A549 (cell line): Measurements from ENCODE around the gene SLC37A1. TPM values are rescaled to one million over a fixed set of nuclear protein-coding genes. Genes with fewer than 3 reads are reported as not detected.

Source experiments
- ATAC-seq, 2 experiments: fragments of 200-7000 bp in 1 of 2; fragments of >200 bp in 1 of 2; cut with Nextera tagmentation in 1 of 2; cut with Tn5 transposase in 1 of 2; 3 replicates each; pipeline versions ENCODE4 v1.8.0 to v1.9.1; 2018 to 2020; ENCODE audit warnings: mild to moderate bottlenecking in 1 of 2, moderate library complexity in 1 of 2
- CTCF ChIA-PET: fragments of 300-600 bp; sonication (Branson Sonifier 250); formaldehyde crosslinking; extraction: SDS; loops from one replicate; lab custom pipeline; 2021; ENCODE audit warnings: antibody characterized with exemption, inconsistent platforms; lab: Yijun Ruan, JAX
- POLR2A ChIA-PET: fragments of 350-600 bp; formaldehyde crosslinking; extraction: SDS; loops from one replicate; lab custom pipeline; 2021; ENCODE audit warnings: antibody characterized with exemption, inconsistent platforms; lab: Yijun Ruan, JAX
- DNase-seq, 2 experiments: peaks; one replicate each; pipeline versions ENCODE4 v3.0.0 to v3.0.0-alpha.2; 2011 to 2016; ENCODE audit warnings: low read depth in 1 of 2, low spot score in 1 of 2
- FAIRE-seq: peaks from 2 replicates; lab custom pipeline; 2011; peaks lifted over from hg19 to GRCh38; lab: Jason Lieb, UNC
- H3K27ac ChIP-seq, 2 experiments: fragments of >200 bp; sonication (Bioruptor Twin); formaldehyde crosslinking; 3 replicates each; pipeline ENCODE4 v1.5.1; 2016 to 2017
- H3K4me1 ChIP-seq: fragments of >200 bp; sonication (Bioruptor Twin); formaldehyde crosslinking; 3 replicates; pipeline ENCODE4 v1.6.1; 2016
- H3K4me2 ChIP-seq: fragments of >200 bp; sonication (Bioruptor Twin); formaldehyde crosslinking; 3 replicates; pipeline ENCODE4 v1.6.1; 2016
- H3K4me3 ChIP-seq: fragments of >200 bp; sonication (Bioruptor Twin); formaldehyde crosslinking; 3 replicates; pipeline ENCODE4 v1.5.1; 2016
- H3K9me3 ChIP-seq: fragments of >200 bp; sonication (Bioruptor Twin); formaldehyde crosslinking; 3 replicates; pipeline ENCODE4 v1.6.1; 2016
- CBX2 ChIP-seq: fragments of 200-600 bp; sonication (generic); IDR thresholded peaks from 2 replicates; pipeline ENCODE4 v1.6.1; 2016; ENCODE audit warnings: low read depth, mild to moderate bottlenecking, borderline replicate concordance
- CHD4 ChIP-seq: fragments of 200-600 bp; sonication (generic); IDR thresholded peaks from 2 replicates; pipeline ENCODE4 v1.6.1; 2016; ENCODE audit warnings: antibody characterized with exemption, mild to moderate bottlenecking, borderline replicate concordance
- EHF ChIP-seq: fragments of 250-450 bp; sonication (Bioruptor Pico); IDR thresholded peaks from 2 replicates; pipeline ENCODE4 v1.5.0; 2020; ENCODE audit warnings: mild to moderate bottlenecking
- EHMT2 ChIP-seq: fragments of 200-600 bp; sonication (generic); IDR thresholded peaks from 2 replicates; pipeline ENCODE4 v1.6.1; 2016; ENCODE audit warnings: antibody characterized with exemption, low read depth, mild to moderate bottlenecking, moderate library complexity
- ESRRA ChIP-seq: fragments of 150-350 bp; IDR thresholded peaks from 2 replicates; pipeline ENCODE4 v1.6.1; 2014; ENCODE audit warnings: mild to moderate bottlenecking, low read length, borderline replicate concordance
- FOSB ChIP-seq: fragments of 250-450 bp; sonication (Bioruptor Pico); IDR thresholded peaks from 2 replicates; pipeline ENCODE4 v1.5.0; 2020; ENCODE audit warnings: mild to moderate bottlenecking, moderate library complexity
- FOSL2 ChIP-seq, 2 experiments: fragments of 450-650 bp in 1 of 2; fragments of >200 bp in 1 of 2; sonication (Bioruptor Twin) in 1 of 2; formaldehyde crosslinking; IDR thresholded peaks; 2 replicates each; pipeline versions ENCODE4 v1.5.0 to v1.6.1; 2016 to 2020; ENCODE audit warnings: mild to moderate bottlenecking in 1 of 2, moderate library complexity in 1 of 2
- GATA3 ChIP-seq: IDR thresholded peaks from 2 replicates; pipeline ENCODE4 v1.6.1; 2012; ENCODE audit warnings: borderline replicate concordance
- HES2 ChIP-seq: fragments of >200 bp; sonication (Bioruptor Twin); formaldehyde crosslinking; IDR thresholded peaks from 2 replicates; pipeline ENCODE4 v1.6.1; 2016
- HEYL ChIP-seq: fragments of 250-450 bp; sonication (Bioruptor Pico); IDR thresholded peaks from 2 replicates; pipeline ENCODE4 v1.8.0; 2021; ENCODE audit warnings: mild to moderate bottlenecking, moderate library complexity
- HOXB13 ChIP-seq: fragments of 250-450 bp; sonication (Bioruptor Pico); IDR thresholded peaks from 2 replicates; pipeline ENCODE4 v1.5.0; 2020; ENCODE audit warnings: low read depth, mild to moderate bottlenecking, moderate library complexity
- HOXB5 ChIP-seq: fragments of 250-450 bp; sonication (Bioruptor Pico); IDR thresholded peaks from 2 replicates; pipeline ENCODE4 v1.5.0; 2020; ENCODE audit warnings: mild to moderate bottlenecking, moderate library complexity
- JUN ChIP-seq, 2 experiments: fragments of >200 bp; sonication (Bioruptor Twin); formaldehyde crosslinking; IDR thresholded peaks; 2 replicates in 1 of 2; 3 replicates in 1 of 2; pipeline ENCODE4 v1.6.1; 2016 to 2017
- JUNB ChIP-seq: fragments of >200 bp; sonication (Bioruptor Twin); formaldehyde crosslinking; IDR thresholded peaks from 2 replicates; pipeline ENCODE4 v1.6.1; 2016
- KDM1A ChIP-seq: fragments of 200-600 bp; sonication (generic); IDR thresholded peaks from 2 replicates; pipeline ENCODE4 v1.6.1; 2016; ENCODE audit warnings: low read depth, mild to moderate bottlenecking
- KDM5A ChIP-seq: fragments of 200-600 bp; sonication (generic); IDR thresholded peaks from 2 replicates; pipeline ENCODE4 v1.6.1; 2016; ENCODE audit warnings: antibody characterized with exemption, mild to moderate bottlenecking
- MAZ ChIP-seq: fragments of 150-350 bp; IDR thresholded peaks from 2 replicates; pipeline ENCODE4 v1.6.1; 2014; ENCODE audit warnings: antibody characterized with exemption, low read depth, low read length, borderline replicate concordance
- MYC ChIP-seq: IDR thresholded peaks from 2 replicates; pipeline ENCODE4 v1.6.1; 2012; ENCODE audit warnings: mild to moderate bottlenecking, inconsistent platforms, low read length, improper control_type of control experiment, borderline replicate concordance
- NFE2L2 ChIP-seq: fragments of 150-350 bp; conservative IDR thresholded peaks from 2 replicates; pipeline ENCODE4 v1.6.1; 2014; ENCODE audit warnings: low read length
- PHF8 ChIP-seq: fragments of 200-600 bp; sonication (generic); IDR thresholded peaks from 2 replicates; pipeline ENCODE4 v1.6.1; 2016; ENCODE audit warnings: low read depth, mild to moderate bottlenecking, antibody characterized with exemption, moderate library complexity, borderline replicate concordance
- POLR2A ChIP-seq: IDR thresholded peaks from 2 replicates; pipeline ENCODE4 v1.6.1; 2012; ENCODE audit warnings: mild to moderate bottlenecking, low read length
- RAD21 ChIP-seq, 2 experiments: fragments of >200 bp in 1 of 2; sonication (Bioruptor Twin) in 1 of 2; formaldehyde crosslinking in 1 of 2; IDR thresholded peaks in 1 of 2; conservative IDR thresholded peaks in 1 of 2; 2 replicates in 1 of 2; 3 replicates in 1 of 2; pipeline ENCODE4 v1.6.1; 2012 to 2018; ENCODE audit warnings: inconsistent platforms in 1 of 2
- RARB ChIP-seq: fragments of 250-450 bp; sonication (Bioruptor Pico); IDR thresholded peaks from 2 replicates; pipeline ENCODE4 v1.8.0; 2021; ENCODE audit warnings: mild to moderate bottlenecking, moderate library complexity
- RCOR1 ChIP-seq: fragments of 150-350 bp; IDR thresholded peaks from 2 replicates; pipeline ENCODE4 v1.6.1; 2014; ENCODE audit warnings: antibody characterized with exemption, low read length, low read depth
- RFX5 ChIP-seq: fragments of 450-650 bp; IDR thresholded peaks from 2 replicates; pipeline ENCODE4 v1.7.1; 2014; ENCODE audit warnings: antibody characterized with exemption, mild to moderate bottlenecking, moderate library complexity
- TP53 ChIP-seq: fragments of 250-450 bp; sonication (Bioruptor Pico); IDR thresholded peaks from 2 replicates; pipeline ENCODE4 v1.5.0; 2021; ENCODE audit warnings: mild to moderate bottlenecking, moderate library complexity
- ZC3H11A ChIP-seq: fragments of 450-650 bp; IDR thresholded peaks from 2 replicates; pipeline ENCODE4 v1.6.1; 2014; ENCODE audit warnings: antibody characterized with exemption, mild to moderate bottlenecking
- ZFP36 ChIP-seq: fragments of 450-650 bp; IDR thresholded peaks from 2 replicates; pipeline ENCODE4 v1.6.1; 2014; ENCODE audit warnings: borderline replicate concordance; ENCODE audit not compliant: partially characterized antibody
- ZSCAN20 ChIP-seq: fragments of 250-450 bp; sonication (Bioruptor Pico); IDR thresholded peaks from 2 replicates; pipeline ENCODE4 v1.8.0; 2022; ENCODE audit warnings: mild to moderate bottlenecking, moderate library complexity
- whole genome bisulfite sequencing: methylation state at CpG from one replicate; pipeline ENCODE4 v1.1.6; 2017; ENCODE audit errors: missing lambda C conversion rate; 5-methylcytosine and 5-hydroxymethylcytosine counted together
- polyA plus RNA-seq, 4 experiments: library from polyadenylated mRNA; depleted of rRNA in 3 of 4; stranded (reverse); fragments of >200 nt; fragmentation: RNase III in 1 of 4; extraction: RNeasy Plus Mini Kit Qiagen cat#74134 plus additional on column Dnase treatment in 1 of 4; gene quantifications; 2 replicates in 3 of 4; 3 replicates in 1 of 4; pipeline ENCODE4 v1.2.3, GENCODE V29; 2011 to 2017
- TF ChIP-seq, protein P1 (sequence below): fragments of >200 bp; sonication (Bioruptor Twin); formaldehyde crosslinking; IDR thresholded peaks from 3 replicates; pipeline ENCODE4 v1.6.1; 2016
- TF ChIP-seq, protein P2 (sequence below): IDR thresholded peaks from 2 replicates; pipeline ENCODE4 v1.6.1; 2012; ENCODE audit warnings: low read depth, borderline replicate concordance
- TF ChIP-seq, protein P3 (sequence below): fragments of 250-450 bp; sonication (Bioruptor Pico); IDR thresholded peaks from 2 replicates; pipeline ENCODE4 v1.5.0; 2021; ENCODE audit warnings: mild to moderate bottlenecking, moderate library complexity, borderline replicate concordance

Gene SLC37A1
- polyA plus RNA-seq, 2 of the 4 experiments (the other 2 are of a cell fraction) = 1.9 to 2.1 TPM

GRCh38 chr21:42558368-42558767 is 44.7 kb downstream of the SLC37A1 start:
- Histone ChIP-seq H3K27ac (no peak overlapping the region), H3K9me3 (no peaks in the 10 kb centered on the region), H3K4me1 (no peaks in the 10 kb centered on the region), H3K4me3 (no peak overlapping the region), H3K4me2 (no peak overlapping the region)
- DNase-seq (no peak), FAIRE-seq (no peak), ATAC-seq (no peak)
- 92% methylated on average over 6 of the region's 6 CpGs for WGBS
- TF ChIP-seq JUNB (no peak), MAZ (no peak), JUN (IDR thresholded peaks at IDR 0.05) (no peak), GATA3 (no peak), RARB (CRISPR knock-in tag) (no peak), HEYL (CRISPR knock-in tag) (no peak), HOXB13 (no peak), EHMT2 (no peak), CHD4 (no peak)
- TF ChIP-seq, protein P1, sequence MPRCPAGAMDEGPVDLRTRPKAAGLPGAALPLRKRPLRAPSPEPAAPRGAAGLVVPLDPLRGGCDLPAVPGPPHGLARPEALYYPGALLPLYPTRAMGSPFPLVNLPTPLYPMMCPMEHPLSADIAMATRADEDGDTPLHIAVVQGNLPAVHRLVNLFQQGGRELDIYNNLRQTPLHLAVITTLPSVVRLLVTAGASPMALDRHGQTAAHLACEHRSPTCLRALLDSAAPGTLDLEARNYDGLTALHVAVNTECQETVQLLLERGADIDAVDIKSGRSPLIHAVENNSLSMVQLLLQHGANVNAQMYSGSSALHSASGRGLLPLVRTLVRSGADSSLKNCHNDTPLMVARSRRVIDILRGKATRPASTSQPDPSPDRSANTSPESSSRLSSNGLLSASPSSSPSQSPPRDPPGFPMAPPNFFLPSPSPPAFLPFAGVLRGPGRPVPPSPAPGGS = no peak
- POLR2A ChIA-PET = no interaction called here
- CTCF ChIA-PET = no interaction called here

- ChIA-PET CTCF (no interaction called here), POLR2A (no interaction called here)
- ATAC-seq = no peak
- no peak for DNase-seq
- H3K27ac ChIP-seq = no peak overlapping the region
- no peak for FAIRE-seq
- H3K4me2 ChIP-seq = no peak overlapping the region
- WGBS = 88% methylated on average over 15 of the region's 15 CpGs
- no peak overlapping the region for H3K4me3 ChIP-seq
- H3K4me1 ChIP-seq = no peaks in the 10 kb centered on the region
- H3K9me3 ChIP-seq = no peaks in the 10 kb centered on the region
- no peak for TF ChIP-seq TP53 (CRISPR knock-in tag)
- TF ChIP-seq GATA3 = no peak
- no peak for TF ChIP-seq POLR2A
- TF ChIP-seq CHD4 = no peak
- no peak for TF ChIP-seq ZC3H11A
- TF ChIP-seq, protein P2, sequence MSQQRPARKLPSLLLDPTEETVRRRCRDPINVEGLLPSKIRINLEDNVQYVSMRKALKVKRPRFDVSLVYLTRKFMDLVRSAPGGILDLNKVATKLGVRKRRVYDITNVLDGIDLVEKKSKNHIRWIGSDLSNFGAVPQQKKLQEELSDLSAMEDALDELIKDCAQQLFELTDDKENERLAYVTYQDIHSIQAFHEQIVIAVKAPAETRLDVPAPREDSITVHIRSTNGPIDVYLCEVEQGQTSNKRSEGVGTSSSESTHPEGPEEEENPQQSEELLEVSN = no peak
- TF ChIP-seq RAD21 (conservative IDR thresholded peaks at IDR 0.05 in 1 of 2, IDR thresholded peaks at IDR 0.05 in 1 of 2) = no peak
- no peak for TF ChIP-seq CBX2
- no peak for TF ChIP-seq NFE2L2
- no peak for TF ChIP-seq FOSB (CRISPR knock-in tag)
- TF ChIP-seq ZFP36 = no peak
- no peak for TF ChIP-seq HES2
- no peak for TF ChIP-seq ZSCAN20 (CRISPR knock-in tag)
- no peak for TF ChIP-seq EHF (CRISPR knock-in tag)
Observed at GRCh38 chr21:42558846-42559245, 45.2 kb downstream of the SLC37A1 start.

DNA sequence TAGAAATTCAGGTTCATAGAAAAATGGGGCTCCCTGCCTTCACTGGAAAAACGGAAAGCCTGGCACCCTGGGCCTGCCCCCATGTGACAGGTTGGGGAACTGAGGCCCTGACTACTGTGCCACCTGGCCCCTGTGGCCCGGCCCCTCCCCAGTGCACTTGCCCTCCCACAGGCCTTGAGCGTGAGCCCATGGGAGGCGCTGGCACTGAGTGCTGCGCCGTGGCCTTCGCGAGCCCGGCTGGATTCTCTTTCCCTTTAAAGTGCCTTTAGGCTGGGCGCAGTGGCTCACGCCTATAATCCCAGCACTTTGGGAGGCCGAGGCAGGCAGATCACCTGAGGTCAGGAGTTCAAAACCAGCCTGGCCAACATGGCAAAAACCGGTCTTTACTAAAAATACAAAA is 45.7 kb downstream of the SLC37A1 start:
- no peak for TF ChIP-seq ZFP36
- TF ChIP-seq KDM1A = no peak
- no peak for TF ChIP-seq GATA3
- no peak for TF ChIP-seq PHF8
- no peak for TF ChIP-seq RAD21 (conservative IDR thresholded peaks at IDR 0.05 in 1 of 2, IDR thresholded peaks at IDR 0.05 in 1 of 2)
- TF ChIP-seq RCOR1 = no peak
- TF ChIP-seq ESRRA = no peak
- TF ChIP-seq JUN (IDR thresholded peaks at IDR 0.05) = no peak
- TF ChIP-seq, protein P3, sequence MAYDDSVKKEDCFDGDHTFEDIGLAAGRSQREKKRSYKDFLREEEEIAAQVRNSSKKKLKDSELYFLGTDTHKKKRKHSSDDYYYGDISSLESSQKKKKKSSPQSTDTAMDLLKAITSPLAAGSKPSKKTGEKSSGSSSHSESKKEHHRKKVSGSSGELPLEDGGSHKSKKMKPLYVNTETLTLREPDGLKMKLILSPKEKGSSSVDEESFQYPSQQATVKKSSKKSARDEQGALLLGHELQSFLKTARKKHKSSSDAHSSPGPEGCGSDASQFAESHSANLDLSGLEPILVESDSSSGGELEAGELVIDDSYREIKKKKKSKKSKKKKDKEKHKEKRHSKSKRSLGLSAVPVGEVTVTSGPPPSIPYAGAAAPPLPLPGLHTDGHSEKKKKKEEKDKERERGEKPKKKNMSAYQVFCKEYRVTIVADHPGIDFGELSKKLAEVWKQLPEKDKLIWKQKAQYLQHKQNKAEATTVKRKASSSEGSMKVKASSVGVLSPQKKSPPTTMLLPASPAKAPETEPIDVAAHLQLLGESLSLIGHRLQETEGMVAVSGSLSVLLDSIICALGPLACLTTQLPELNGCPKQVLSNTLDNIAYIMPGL = no peak
- no peak for TF ChIP-seq MYC
- TF ChIP-seq KDM5A = no peak
- TF ChIP-seq, protein P1 = no peak
- no peak for TF ChIP-seq FOSL2 (IDR thresholded peaks at IDR 0.05)
- no peak for TF ChIP-seq FOSL2 (CRISPR knock-in tag; IDR thresholded peaks at IDR 0.05)
- TF ChIP-seq HOXB5 (CRISPR knock-in tag) = no peak
- no peak for TF ChIP-seq RFX5
- TF ChIP-seq, all 56 proteins: peak for 0
- DNase-seq (no peak), ATAC-seq (no peak), FAIRE-seq (no peak)
- H3K4me2 ChIP-seq = no peak overlapping the region
- H3K4me3 ChIP-seq = no peak overlapping the region
- ChIA-PET CTCF (no interaction called here), POLR2A (no interaction called here)
- H3K4me1 ChIP-seq = no peaks in the 10 kb centered on the region
- no peaks in the 10 kb centered on the region for H3K9me3 ChIP-seq
- 76% methylated on average over 6 of the region's 13 CpGs for WGBS
- no peak overlapping the region for H3K27ac ChIP-seq
